Sigmoid colon (tissue), 4 donors: ENCODE results near the gene TSEN54.

Experiments
- CTCF ChIP-seq, 4 experiments: fragments of 450-650 bp in 3 of 4; fragments of 200-600 bp in 1 of 4; IDR thresholded peaks; one replicate each; pipeline ENCODE4 v1.5.1; 2016 to 2019; ENCODE audit warnings: antibody characterized with exemption in 4 of 4, mild to moderate bottlenecking in 3 of 4, moderate library complexity in 2 of 4
- POLR2AphosphoS5 ChIP-seq, 4 donors: sonication (generic); formaldehyde crosslinking; IDR thresholded peaks; one replicate each; pipeline ENCODE4 v1.6.1; 2017; ENCODE audit warnings: antibody characterized with exemption in 4 of 4

- no peak for TF ChIP-seq CTCF (IDR thresholded peaks at IDR 0.05)
- TF ChIP-seq POLR2AphosphoS5 (IDR thresholded peaks at IDR 0.05) = no peak
Observed at GRCh38 chr17:75552425-75553294, 36.3 kb downstream of the TSEN54 start.
